Cardiac atrium fibroblast (primary cell): ENCODE data around the gene OR2T10. TPM values are rescaled to one million over a fixed set of nuclear protein-coding genes. Genes with fewer than 3 reads are reported as not detected.

ENCODE experiments used
- total RNA-seq: library from RNA; depleted of rRNA; stranded (reverse); fragments of >200 nt; gene quantifications from 2 replicates; pipeline ENCODE4 v1.2.3, GENCODE V29; 2015

The OR2T10 gene
- not detected in 2 replicates for total RNA-seq

GRCh38 chr1:248597589-248597988 lies at the start of gene OR2T10:
TSS of gene OR2T10 (minus strand) at chr1:248597700. CDS start at chr1:248593768, 3,932 bp downstream.

GRCh38 chr1:248645178-248645577 lies 47.7 kb upstream of the OR2T10 start, which contains the start of gene OR2T35:
TSS of gene OR2T35 (minus strand) at chr1:248645278. CDS start at chr1:248639258, 6,020 bp downstream.

GRCh38 chr1:248634991-248635390 lies 37.5 kb upstream of the OR2T10 start, which contains the start of gene OR2T11:
TSS of gene OR2T11 (minus strand) at chr1:248635091. CDS start at chr1:248627128, 7,963 bp downstream.

GRCh38 chr1:248574657-248575056 lies 22.8 kb downstream of the OR2T10 start, which contains the start of gene OR2T34:
TSS of gene OR2T34 (minus strand) at chr1:248574757. CDS start at chr1:248574757, 0 bp downstream.

GRCh38 chr1:248562672-248563071 lies 34.8 kb downstream of the OR2T10 start, which contains the start of gene OR2T29:
TSS of gene OR2T29 (minus strand) at chr1:248562772. CDS start at chr1:248559491, 3,281 bp downstream.

Other genes starting within 250 kb of the OR2T10 start
- gene OR14C36, start 248.9 kb downstream of the OR2T10 start, total RNA-seq = not detected in 2 replicates
- gene OR2T4, start 236.0 kb downstream of the OR2T10 start, total RNA-seq = not detected in 2 replicates
- not detected in 2 replicates for gene OR2T6, start 222.0 kb downstream of the OR2T10 start, total RNA-seq
- not detected in 2 replicates for gene OR2T1, start 194.7 kb downstream of the OR2T10 start, total RNA-seq
- gene OR2T2, start 152.1 kb downstream of the OR2T10 start, total RNA-seq = not detected in 2 replicates
- not detected in 2 replicates for gene OR2T3, start 124.3 kb downstream of the OR2T10 start, total RNA-seq
- not detected in 2 replicates for gene OR2T5, start 109.1 kb downstream of the OR2T10 start, total RNA-seq
- gene OR2G6, start 89.6 kb downstream of the OR2T10 start, total RNA-seq = not detected in 2 replicates
- not detected in 2 replicates for gene OR2T29, start 34.9 kb downstream of the OR2T10 start, total RNA-seq
- gene OR2T34, start 22.9 kb downstream of the OR2T10 start, total RNA-seq = not detected in 2 replicates
- gene OR2T11, start 37.4 kb upstream of the OR2T10 start, total RNA-seq = not detected in 2 replicates
- gene OR2T35, start 47.6 kb upstream of the OR2T10 start, total RNA-seq = not detected in 2 replicates
- gene OR2T27, start 57.8 kb upstream of the OR2T10 start, total RNA-seq = not detected in 2 replicates
- gene OR14I1, start 105.1 kb upstream of the OR2T10 start, total RNA-seq = not detected in 2 replicates
- not detected in 2 replicates for gene LYPD8, start 158.1 kb upstream of the OR2T10 start, total RNA-seq
- 21.3 and 27.7 TPM in 2 replicates for gene SH3BP5L, start 228.2 kb upstream of the OR2T10 start, total RNA-seq
- gene ZNF672, start 240.5 kb upstream of the OR2T10 start, total RNA-seq = 15.2 and 18.5 TPM in 2 replicates